Glutamatergic neuron (in vitro differentiated cells): Measurements from ENCODE around the gene PDE8B. TPM values are rescaled to one million over a fixed set of nuclear protein-coding genes. Genes with fewer than 3 reads are reported as not detected.

ENCODE experiments used
- DNase-seq: peaks from one replicate; pipeline ENCODE4 v3.0.0; 2022
- H3K27ac Mint-ChIP-seq: one replicate; pipeline ENCODE4 v1.8.0; 2020; ENCODE audit warnings: mild to moderate bottlenecking, mixed read lengths, inconsistent platforms; ENCODE audit not compliant: unreplicated experiment
- H3K27me3 Mint-ChIP-seq: one replicate; pipeline ENCODE4 v1.8.0; 2020; ENCODE audit warnings: mild to moderate bottlenecking, moderate library complexity, mixed read lengths, inconsistent platforms; ENCODE audit not compliant: unreplicated experiment
- H3K36me3 Mint-ChIP-seq: one replicate; pipeline ENCODE4 v1.8.0; 2020; ENCODE audit warnings: mild to moderate bottlenecking, mixed read lengths, inconsistent platforms; ENCODE audit not compliant: unreplicated experiment
- H3K4me1 Mint-ChIP-seq: one replicate; pipeline ENCODE4 v1.8.0; 2020; ENCODE audit warnings: mild to moderate bottlenecking, low read depth, mixed read lengths, inconsistent platforms; ENCODE audit not compliant: unreplicated experiment
- H3K4me3 Mint-ChIP-seq: one replicate; pipeline ENCODE4 v1.8.0; 2020; ENCODE audit warnings: mild to moderate bottlenecking, mixed read lengths, inconsistent platforms; ENCODE audit not compliant: unreplicated experiment
- H3K9me3 Mint-ChIP-seq: one replicate; pipeline ENCODE4 v1.8.0; 2020; ENCODE audit warnings: mild to moderate bottlenecking, moderate library complexity, mixed read lengths, inconsistent platforms; ENCODE audit not compliant: unreplicated experiment
- CTCF ChIP-seq: fragments of 200-600 bp; sonication (generic); IDR thresholded peaks from one replicate; pipeline ENCODE4 v1.5.0; 2021; ENCODE audit not compliant: partially characterized antibody, unreplicated experiment
- total RNA-seq: library from RNA; stranded (reverse); fragmentation: NEBNext Ultra II Directional; extraction: Animal tissue kit (Norgen Biotek cat#: 25700); gene quantifications from one replicate; pipeline ENCODE4 v1.2.1, GENCODE V29; 2021; ENCODE audit not compliant: unreplicated experiment

Gene PDE8B
- total RNA-seq, 1 donor from 2014 or later = 1.1 TPM

DNA sequence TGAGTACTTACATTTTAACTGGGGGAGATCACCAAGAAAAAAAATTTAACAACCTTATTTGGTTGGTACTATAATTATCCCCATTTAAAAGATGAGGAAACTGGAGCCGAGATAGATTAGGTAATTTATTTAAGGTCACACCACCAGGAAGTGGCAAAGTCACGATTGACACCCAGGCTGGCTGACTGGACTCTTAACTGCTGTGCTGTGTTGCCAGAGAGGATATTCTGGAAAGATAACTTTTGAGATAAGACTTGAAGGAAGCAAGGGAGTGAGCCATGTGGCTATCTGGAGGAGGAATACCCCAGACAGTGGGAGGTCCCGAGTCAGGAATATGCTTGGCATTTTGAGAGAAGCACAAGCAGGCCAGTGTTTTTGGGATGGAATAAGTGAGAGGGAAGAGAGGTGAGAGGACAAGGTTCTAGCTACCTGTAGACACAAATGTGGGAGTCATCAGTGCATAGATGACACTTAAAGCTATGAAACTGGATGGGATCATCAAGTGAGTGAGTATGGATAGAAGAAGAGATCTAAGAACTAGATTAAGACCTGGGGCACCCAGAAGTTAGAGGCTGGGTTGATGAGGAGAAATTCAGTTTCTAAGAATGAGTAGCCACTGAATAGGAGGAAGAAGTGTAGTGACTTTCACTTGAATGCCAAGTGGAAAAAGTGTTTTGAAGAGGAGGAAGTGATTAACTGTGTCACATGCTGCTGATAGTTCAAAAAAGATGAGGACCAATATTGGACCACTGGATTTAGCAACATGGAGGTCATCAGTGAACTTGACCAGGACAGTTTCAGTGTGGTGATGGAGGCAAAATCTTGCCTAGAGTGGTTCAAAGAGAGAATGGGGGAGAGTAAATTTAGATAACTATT lies 25.6 kb downstream of the PDE8B start:
- Mint-ChIP-seq H3K9me3 (no peaks in the 10 kb centered on the region), H3K27me3 (no peaks in the 10 kb centered on the region), H3K4me3 (no peak overlapping the region), H3K27ac (no peak overlapping the region), H3K4me1 (peaks cover 21% of the 10 kb centered on the region), H3K36me3 (no peaks in the 10 kb centered on the region)
- TF ChIP-seq CTCF = no peak
- DNase-seq = no peak

DNA sequence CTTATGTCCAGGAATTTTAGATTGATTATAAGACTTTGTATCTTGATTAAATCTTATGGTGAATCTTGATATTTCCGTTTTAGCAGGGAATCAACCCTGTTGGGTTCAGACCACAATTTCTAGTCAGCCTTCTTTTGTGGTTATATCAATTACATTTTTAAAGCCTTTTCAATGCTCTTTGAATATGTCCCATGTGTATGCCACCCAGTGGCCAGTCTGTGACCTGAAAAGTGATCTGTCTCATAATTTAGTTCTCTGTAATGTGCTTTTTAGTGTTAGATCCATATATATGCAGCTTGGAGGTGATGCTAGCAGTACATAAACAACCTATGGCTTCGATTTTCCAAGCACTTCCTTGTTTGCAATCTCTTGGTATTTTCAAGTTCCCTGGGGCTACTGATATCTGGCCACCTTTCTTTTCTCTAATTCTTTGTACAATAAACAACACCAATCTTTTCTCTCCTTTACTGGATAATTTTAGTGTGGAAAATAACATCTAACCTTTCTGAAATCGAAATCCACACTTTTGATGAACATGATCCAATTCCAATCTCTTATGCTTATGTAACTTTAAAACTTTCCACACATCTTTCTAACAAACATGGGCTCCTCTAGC lies 28.8 kb downstream of the PDE8B start:
- no peaks in the 10 kb centered on the region for H3K9me3 Mint-ChIP-seq
- H3K27ac Mint-ChIP-seq = no peak overlapping the region
- no peaks in the 10 kb centered on the region for H3K27me3 Mint-ChIP-seq
- DNase-seq = no peak
- TF ChIP-seq CTCF = peak; percentile 29
- peaks cover 11% of the 10 kb centered on the region for H3K4me1 Mint-ChIP-seq
- no peaks in the 10 kb centered on the region for H3K36me3 Mint-ChIP-seq
- no peak overlapping the region for H3K4me3 Mint-ChIP-seq

DNA sequence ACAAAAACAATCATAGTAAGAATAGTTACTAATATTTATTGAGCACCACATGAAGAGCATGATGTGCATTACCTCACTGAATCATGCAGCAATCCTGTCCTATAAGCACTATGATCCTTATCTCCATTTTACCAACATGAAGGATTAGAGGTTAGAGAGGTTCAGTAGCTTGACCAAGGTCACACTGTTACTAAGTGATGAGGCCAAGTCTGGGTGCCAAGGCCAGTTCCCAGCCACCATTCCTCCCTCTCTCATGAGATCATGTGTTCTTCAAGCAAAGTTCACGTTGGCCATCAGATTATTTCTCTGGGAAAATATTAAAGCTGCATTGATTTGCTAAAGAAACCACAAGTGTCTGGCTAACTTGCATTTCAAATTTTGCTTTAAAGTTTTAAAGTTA lies 31.0 kb downstream of the PDE8B start:
- Mint-ChIP-seq H3K9me3 (no peaks in the 10 kb centered on the region), H3K27ac (no peak overlapping the region), H3K4me1 (no peaks in the 10 kb centered on the region), H3K4me3 (no peak overlapping the region), H3K36me3 (no peaks in the 10 kb centered on the region), H3K27me3 (no peaks in the 10 kb centered on the region)
- DNase-seq = no peak
- no peak for TF ChIP-seq CTCF

GRCh38 chr5:77249475-77249874 lies 39.0 kb downstream of the PDE8B start:
- no peaks in the 10 kb centered on the region for H3K27me3 Mint-ChIP-seq
- no peak overlapping the region for H3K4me3 Mint-ChIP-seq
- no peaks in the 10 kb centered on the region for H3K9me3 Mint-ChIP-seq
- H3K27ac Mint-ChIP-seq = no peak overlapping the region
- DNase-seq = no peak
- H3K4me1 Mint-ChIP-seq = no peaks in the 10 kb centered on the region
- no peaks in the 10 kb centered on the region for H3K36me3 Mint-ChIP-seq
- no peak for TF ChIP-seq CTCF

- DNase-seq = no peak
- Mint-ChIP-seq H3K27me3 (no peaks in the 10 kb centered on the region), H3K4me3 (no peak overlapping the region), H3K9me3 (peaks cover 1% of the 10 kb centered on the region), H3K36me3 (no peaks in the 10 kb centered on the region), H3K27ac (no peak overlapping the region), H3K4me1 (no peaks in the 10 kb centered on the region)
- no peak for TF ChIP-seq CTCF
Observed at GRCh38 chr5:77250021-77250420, 39.5 kb downstream of the PDE8B start.
